Gastroesophageal sphincter (tissue), 4 donors: ENCODE measurements around the gene NEDD4L. TPM values are rescaled to one million over a fixed set of nuclear protein-coding genes. Genes with fewer than 3 reads are reported as not detected.

ENCODE experiments used
- ATAC-seq: fragments of 150-250 bp; one replicate; pipeline ENCODE4 v1.9.1; 2016; ENCODE audit warnings: mild to moderate bottlenecking, moderate library complexity
- H3K27ac ChIP-seq, 4 donors: fragments of 200-600 bp; sonication (generic) in 3 of 4; 1 replicate in 3 of 4; 2 replicates in 1 of 4; pipeline ENCODE4 v1.5.1; 2016 to 2019
- H3K27me3 ChIP-seq: fragments of 200-600 bp; sonication (generic); one replicate; pipeline ENCODE4 v1.5.1; 2019
- H3K36me3 ChIP-seq, 2 donors: fragments of 200-600 bp; sonication (generic); one replicate each; pipeline ENCODE4 v1.5.1; 2019; ENCODE audit warnings: control low read depth in 1 of 2
- H3K4me1 ChIP-seq, 3 donors: fragments of 200-600 bp; sonication (generic); 1 replicate in 2 of 3; 2 replicates in 1 of 3; pipeline ENCODE4 v1.5.1; 2016 to 2019; ENCODE audit warnings: control low read depth in 2 of 3
- H3K4me3 ChIP-seq, 2 donors: fragments of 200-600 bp; sonication (generic); one replicate each; pipeline ENCODE4 v1.5.1; 2019; ENCODE audit warnings: mild to moderate bottlenecking in 1 of 2, moderate library complexity in 1 of 2
- H3K9me3 ChIP-seq, 3 donors: fragments of 200-600 bp; sonication (generic); one replicate each; pipeline ENCODE4 v1.5.1; 2017 to 2019; ENCODE audit warnings: control low read depth in 2 of 3
- EP300 ChIP-seq: sonication (generic); formaldehyde crosslinking; IDR thresholded peaks from one replicate; pipeline ENCODE4 v1.6.1; 2017; ENCODE audit warnings: antibody characterized with exemption, mild to moderate bottlenecking
- POLR2A ChIP-seq, 2 donors: fragments of 450-650 bp; IDR thresholded peaks; one replicate each; pipeline ENCODE4 v1.6.1; 2017; ENCODE audit warnings: antibody characterized with exemption in 2 of 2, mild to moderate bottlenecking in 2 of 2, moderate library complexity in 1 of 2
- POLR2AphosphoS5 ChIP-seq: sonication (generic); formaldehyde crosslinking; IDR thresholded peaks from one replicate; pipeline ENCODE4 v1.6.1; 2017; ENCODE audit warnings: antibody characterized with exemption
- WGBS, 2 donors: methylation state at CpG; one replicate each; pipeline ENCODE4 v1.1.5; 2018; ENCODE audit warnings: low coverage in 1 of 2; 5-methylcytosine and 5-hydroxymethylcytosine counted together
- total RNA-seq, 4 donors: library from RNA; depleted of rRNA; stranded (reverse); fragments of >200 nt; gene quantifications; one replicate each; pipeline ENCODE4 v1.1.0, GENCODE V29; 2016
- TF ChIP-seq, protein P1 (sequence below), 4 experiments: fragments of 200-600 bp in 2 of 4; fragments of 450-650 bp in 2 of 4; sonication (generic) in 1 of 4; IDR thresholded peaks; one replicate each; pipeline ENCODE4 v1.5.1; 2017 to 2019; ENCODE audit warnings: antibody characterized with exemption in 4 of 4, mild to moderate bottlenecking in 2 of 4, moderate library complexity in 2 of 4

The NEDD4L gene
- total RNA-seq, 4 donors from 2014 or later = 37.0 to 50.9 (median 43.0) TPM

- WGBS, 2 donors = 77 to 83% methylated on average over 7 to 8 of the region's 8 CpGs
- Histone ChIP-seq H3K4me1 (peaks cover 2 to 37% (median 7%) of the 10 kb centered on the region in 3 donors), H3K4me3 (no peak overlapping the region), H3K27me3 (no peaks in the 10 kb centered on the region), H3K9me3 (no peaks in the 10 kb centered on the region), H3K27ac (no peak overlapping the region), H3K36me3 (no peaks in the 10 kb centered on the region)
- TF ChIP-seq, protein P1, sequence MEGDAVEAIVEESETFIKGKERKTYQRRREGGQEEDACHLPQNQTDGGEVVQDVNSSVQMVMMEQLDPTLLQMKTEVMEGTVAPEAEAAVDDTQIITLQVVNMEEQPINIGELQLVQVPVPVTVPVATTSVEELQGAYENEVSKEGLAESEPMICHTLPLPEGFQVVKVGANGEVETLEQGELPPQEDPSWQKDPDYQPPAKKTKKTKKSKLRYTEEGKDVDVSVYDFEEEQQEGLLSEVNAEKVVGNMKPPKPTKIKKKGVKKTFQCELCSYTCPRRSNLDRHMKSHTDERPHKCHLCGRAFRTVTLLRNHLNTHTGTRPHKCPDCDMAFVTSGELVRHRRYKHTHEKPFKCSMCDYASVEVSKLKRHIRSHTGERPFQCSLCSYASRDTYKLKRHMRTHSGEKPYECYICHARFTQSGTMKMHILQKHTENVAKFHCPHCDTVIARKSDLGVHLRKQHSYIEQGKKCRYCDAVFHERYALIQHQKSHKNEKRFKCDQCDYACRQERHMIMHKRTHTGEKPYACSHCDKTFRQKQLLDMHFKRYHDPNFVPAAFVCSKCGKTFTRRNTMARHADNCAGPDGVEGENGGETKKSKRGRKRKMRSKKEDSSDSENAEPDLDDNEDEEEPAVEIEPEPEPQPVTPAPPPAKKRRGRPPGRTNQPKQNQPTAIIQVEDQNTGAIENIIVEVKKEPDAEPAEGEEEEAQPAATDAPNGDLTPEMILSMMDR (IDR thresholded peaks at IDR 0.05) = no peak
- no peak for TF ChIP-seq EP300
- TF ChIP-seq POLR2A (IDR thresholded peaks at IDR 0.05) = no peak
- no peak for TF ChIP-seq POLR2AphosphoS5
- no peak for ATAC-seq
Observed at GRCh38 chr18:58212274-58212673, 168.2 kb downstream of the NEDD4L start.

DNA sequence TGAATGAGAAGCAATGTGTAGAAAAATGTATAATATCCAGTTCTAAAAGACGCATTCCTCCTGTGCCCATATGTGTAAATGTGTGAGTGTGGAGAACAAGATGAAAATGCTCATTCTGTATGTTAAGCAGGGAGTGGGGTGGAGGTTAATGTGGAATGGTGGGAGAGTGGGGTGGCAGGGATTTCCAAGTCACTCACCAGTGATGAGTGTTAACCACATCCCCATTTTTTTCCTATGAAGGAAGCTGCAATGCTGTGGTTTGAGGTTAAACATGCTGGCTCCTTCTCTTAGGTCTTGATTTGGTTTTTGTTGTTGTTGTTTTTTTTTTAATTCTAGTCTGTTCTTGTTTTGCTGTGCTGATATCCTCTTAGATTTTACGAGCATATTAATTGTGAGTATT is 169.4 kb downstream of the NEDD4L start:
- Histone ChIP-seq H3K9me3 (no peaks in the 10 kb centered on the region), H3K4me3 (no peak overlapping the region), H3K27ac (no peak overlapping the region), H3K36me3 (no peaks in the 10 kb centered on the region), H3K27me3 (no peaks in the 10 kb centered on the region), H3K4me1 (peaks cover 2 to 26% (median 4%) of the 10 kb centered on the region in 3 donors)
- no peak for TF ChIP-seq POLR2AphosphoS5
- TF ChIP-seq POLR2A (IDR thresholded peaks at IDR 0.05) = no peak
- no peak for TF ChIP-seq EP300
- TF ChIP-seq, protein P1 (IDR thresholded peaks at IDR 0.05) = no peak
- ATAC-seq = no peak
- 79 to 86% methylated on average over 1 to 2 of the region's 2 CpGs for WGBS, 2 donors

DNA sequence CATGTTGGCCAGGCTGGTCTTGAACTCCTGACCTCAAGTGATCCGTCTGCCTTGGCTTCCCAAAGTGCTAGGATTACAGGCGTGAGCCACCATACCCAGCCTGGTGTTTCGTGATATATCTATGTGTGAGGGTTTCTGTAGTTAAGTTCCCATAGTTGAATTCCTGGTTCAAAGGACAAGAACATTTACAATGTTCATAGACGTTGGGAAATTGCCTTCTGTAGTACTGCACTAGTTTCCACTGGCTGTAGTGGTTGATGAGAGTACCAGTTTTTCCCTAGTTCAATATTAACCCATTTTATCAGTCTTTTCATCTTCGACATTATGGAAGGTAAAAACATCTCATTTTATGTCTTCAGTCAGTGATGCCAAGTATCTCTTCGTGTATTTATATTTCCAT is 171.0 kb downstream of the NEDD4L start:
- H3K4me3 ChIP-seq = no peak overlapping the region
- no peaks in the 10 kb centered on the region for H3K36me3 ChIP-seq
- peaks cover 0 to 21% (median 0%) of the 10 kb centered on the region in 3 donors for H3K4me1 ChIP-seq
- TF ChIP-seq, protein P1 (IDR thresholded peaks at IDR 0.05) = no peak
- TF ChIP-seq POLR2A (IDR thresholded peaks at IDR 0.05) (no peak), EP300 (no peak), POLR2AphosphoS5 (no peak)
- 55 to 86% methylated on average over 3 to 6 of the region's 6 CpGs for WGBS, 2 donors
- no peak for ATAC-seq
- no peak overlapping the region for H3K27ac ChIP-seq
- no peaks in the 10 kb centered on the region for H3K27me3 ChIP-seq
- H3K9me3 ChIP-seq = no peaks in the 10 kb centered on the region

DNA sequence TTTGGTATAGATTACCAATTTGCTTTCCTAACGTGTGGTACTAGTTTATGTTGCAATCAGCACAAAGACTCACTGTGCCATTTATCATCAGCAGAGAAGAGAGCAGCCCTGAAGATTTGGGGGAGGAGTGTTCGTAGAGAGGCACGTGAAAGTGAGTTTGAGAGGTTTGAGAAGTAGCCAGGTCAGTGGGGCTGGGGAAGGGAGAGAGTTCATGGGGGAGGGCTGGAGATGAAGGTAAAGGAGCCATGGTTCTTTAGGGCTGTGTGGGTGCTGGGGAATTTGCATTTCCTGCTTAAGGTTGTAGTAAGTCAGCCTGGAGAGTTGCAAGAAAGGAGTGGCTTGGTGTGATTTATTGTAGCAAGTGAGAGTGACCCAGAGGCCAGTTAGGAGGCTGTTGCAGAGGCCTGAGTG is 172.1 kb downstream of the NEDD4L start:
- H3K36me3 ChIP-seq = no peaks in the 10 kb centered on the region
- TF ChIP-seq EP300 (no peak), POLR2AphosphoS5 (no peak), POLR2A (IDR thresholded peaks at IDR 0.05) (no peak)
- TF ChIP-seq, protein P1 (IDR thresholded peaks at IDR 0.05) = no peak
- ATAC-seq = no peak
- no peak overlapping the region for H3K4me3 ChIP-seq
- H3K27ac ChIP-seq = peak overlapping the region in 1 of 4 donors; percentile 12
- H3K27me3 ChIP-seq = no peaks in the 10 kb centered on the region
- H3K9me3 ChIP-seq = no peaks in the 10 kb centered on the region
- WGBS, 2 donors = 18 to 67% methylated on average over 3 of the region's 3 CpGs
- H3K4me1 ChIP-seq = peaks cover 0 to 22% (median 0%) of the 10 kb centered on the region in 3 donors

- no peak for TF ChIP-seq POLR2A (IDR thresholded peaks at IDR 0.05)
- no peak for TF ChIP-seq POLR2AphosphoS5
- no peak for TF ChIP-seq EP300
- TF ChIP-seq, protein P1 (IDR thresholded peaks at IDR 0.05) = no peak
- no peak for ATAC-seq
- Histone ChIP-seq H3K36me3 (no peaks in the 10 kb centered on the region), H3K27ac (no peak overlapping the region), H3K4me3 (no peak overlapping the region), H3K4me1 (peaks cover 0 to 30% (median 0%) of the 10 kb centered on the region in 3 donors), H3K9me3 (no peaks in the 10 kb centered on the region), H3K27me3 (no peaks in the 10 kb centered on the region)
- 66 to 77% methylated on average over 3 of the region's 3 CpGs for WGBS, 2 donors
Observed at GRCh38 chr18:58217052-58217451, 173.0 kb downstream of the NEDD4L start.
